Epithelial cell of prostate (primary cell): Measurements from ENCODE around the gene SMPD3.

Experiments
- DNase-seq: peaks from one replicate; pipeline ENCODE4 v3.0.0-alpha.2; 2011; ENCODE audit warnings: low read depth, low spot score
- H3K27ac ChIP-seq: fragments of 450-650 bp; 2 replicates; pipeline ENCODE4 v1.5.1; 2017; ENCODE audit warnings: mild to moderate bottlenecking

SMPD3 gene

GRCh38 chr16:68408967-68409366 lies 39.3 kb downstream of the SMPD3 start:
- DNase-seq, result no peak
- no peak overlapping the region for H3K27ac ChIP-seq

DNA sequence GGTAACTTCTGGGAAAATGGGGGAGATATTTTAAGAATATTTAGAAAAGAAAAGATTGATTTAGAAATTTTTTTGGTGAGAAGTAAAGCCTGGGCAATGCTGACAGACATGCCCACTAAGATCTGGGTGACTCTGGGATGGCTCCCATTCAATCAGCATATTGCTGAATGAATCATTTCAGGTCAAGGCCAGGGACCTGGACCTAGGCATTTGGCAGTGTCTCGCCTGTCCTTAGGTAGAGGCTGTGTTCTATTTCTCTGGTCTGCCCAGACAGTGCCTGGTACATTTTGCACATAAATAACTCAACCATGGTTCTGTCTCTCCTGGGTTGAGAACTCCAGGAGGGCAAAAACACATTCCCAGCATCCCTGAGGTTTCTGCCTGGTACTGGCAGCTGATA lies 39.9 kb downstream of the SMPD3 start:
- no peak for DNase-seq
- no peak overlapping the region for H3K27ac ChIP-seq

GRCh38 chr16:68406458-68407152 lies 41.7 kb downstream of the SMPD3 start:
- H3K27ac ChIP-seq, result no peak overlapping the region
- DNase-seq, result no peak

DNA sequence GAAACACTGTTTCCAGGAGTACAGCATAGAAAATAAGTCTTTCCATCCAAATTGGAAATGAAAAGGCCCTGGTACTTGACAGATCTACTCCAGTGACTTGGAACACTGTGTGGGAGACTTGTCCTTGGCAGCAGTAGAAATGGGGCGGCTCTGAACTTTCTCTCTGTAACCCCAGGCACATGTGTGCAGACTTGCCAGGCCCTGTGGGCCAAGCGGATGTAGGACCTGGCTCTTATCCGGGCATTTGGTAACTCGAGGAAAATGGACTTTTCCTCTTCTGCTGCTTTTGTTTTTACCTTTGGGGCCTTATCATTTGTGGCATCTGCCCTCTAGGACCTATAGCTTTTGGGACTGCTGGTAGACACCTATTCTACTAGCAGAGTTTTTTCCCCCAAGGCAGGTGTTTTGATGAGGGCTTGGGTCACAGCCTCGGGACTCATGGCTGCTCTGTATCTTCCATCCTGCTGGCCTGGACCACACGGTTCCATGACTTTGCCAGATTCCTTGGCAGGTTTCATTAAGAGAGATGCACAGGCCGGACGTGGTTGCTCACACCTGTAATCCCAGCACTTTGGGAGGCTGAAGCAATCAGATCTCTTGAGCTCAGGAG lies 43.5 kb downstream of the SMPD3 start:
- no peak overlapping the region for H3K27ac ChIP-seq
- no peak for DNase-seq

DNA sequence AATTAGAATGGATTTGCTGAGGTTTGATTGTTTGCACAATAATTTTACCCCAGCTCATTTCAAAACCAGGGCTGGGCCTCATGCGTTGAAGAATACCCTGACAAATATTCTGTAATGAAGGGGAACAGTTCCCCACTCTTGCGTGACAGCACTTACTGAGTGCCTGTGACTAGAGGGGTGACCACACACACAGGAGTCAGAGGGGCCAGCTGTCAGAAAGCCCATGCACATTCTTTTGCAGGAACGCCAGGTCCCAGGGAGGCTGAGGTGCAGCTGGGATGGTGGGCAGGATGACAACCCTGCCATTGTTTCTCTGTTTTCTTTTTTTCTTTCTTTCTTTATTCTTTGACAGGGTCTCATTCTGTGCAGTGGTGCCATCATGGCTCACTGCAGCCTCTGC lies 44.6 kb downstream of the SMPD3 start:
- H3K27ac ChIP-seq, result no peak overlapping the region
- DNase-seq, result no peak

DNA sequence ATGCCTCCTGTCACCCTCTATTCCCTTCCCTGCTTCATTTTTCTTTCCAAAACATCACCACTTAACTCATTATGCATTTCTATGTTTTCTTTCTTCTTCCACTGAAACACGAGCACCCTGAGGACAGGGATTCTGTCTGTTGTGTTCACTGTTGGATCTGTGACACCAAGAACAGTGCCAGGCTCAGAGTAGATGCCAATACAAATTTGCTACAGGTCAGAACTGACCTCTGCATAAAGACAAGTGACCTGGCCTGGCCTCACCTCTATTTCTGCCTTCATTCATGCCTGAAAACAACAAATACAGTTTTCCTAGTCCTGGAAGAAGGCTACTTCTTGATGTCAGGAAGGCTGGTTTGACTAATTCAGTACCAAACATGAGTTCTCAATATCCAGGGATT lies 45.1 kb downstream of the SMPD3 start:
- DNase-seq, result no peak

DNA sequence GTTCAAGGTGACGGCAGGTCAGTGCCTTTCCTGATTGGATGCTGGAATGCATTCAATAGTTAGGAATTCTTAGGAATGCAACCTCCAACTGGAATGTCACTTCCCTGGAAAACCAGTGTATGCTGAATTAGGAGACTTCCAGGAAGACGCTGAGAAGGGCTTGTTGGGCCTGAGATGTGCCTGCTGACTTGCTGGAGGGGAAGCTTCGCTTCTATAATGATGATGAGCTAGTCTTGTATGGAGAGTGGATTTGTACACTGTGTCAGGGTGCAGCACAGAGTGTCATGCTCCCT lies 45.6 kb downstream of the SMPD3 start:
- no peak for DNase-seq
- no peak overlapping the region for H3K27ac ChIP-seq

More for the DNA sequence above, 45.1 kb downstream of the SMPD3 start:
- H3K27ac ChIP-seq, result no peak overlapping the region

- no peak for DNase-seq
- H3K27ac ChIP-seq, result no peak overlapping the region
Measured at GRCh38 chr16:68401871-68402747, 46.2 kb downstream of the SMPD3 start.

DNA sequence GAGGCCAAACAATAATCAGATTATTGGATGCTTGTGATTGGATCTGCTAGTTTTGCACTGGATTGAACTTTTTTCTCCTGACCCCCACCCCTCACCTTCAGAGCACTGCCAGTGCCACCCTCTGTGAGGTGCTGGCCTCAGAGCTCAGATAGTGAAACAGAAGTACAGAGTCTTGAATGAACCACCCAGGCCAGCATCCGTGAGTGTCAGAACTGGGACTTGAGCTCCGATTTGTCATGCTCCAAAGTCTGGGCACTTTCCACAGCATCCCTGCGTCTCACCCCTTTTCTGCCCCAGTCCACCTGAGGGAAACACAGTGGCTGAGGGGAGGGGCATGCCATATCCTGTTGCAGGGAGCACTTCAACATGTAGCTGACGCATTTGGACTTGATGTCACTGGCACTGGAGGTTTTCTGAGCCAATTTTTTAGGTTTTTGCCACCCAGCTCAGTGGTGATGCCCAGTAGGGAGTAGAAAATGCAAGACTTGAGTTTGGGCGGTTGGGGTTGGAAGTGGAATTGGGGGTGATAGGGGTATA lies 47.3 kb downstream of the SMPD3 start:
- no peak overlapping the region for H3K27ac ChIP-seq
- no peak for DNase-seq

- no peak overlapping the region for H3K27ac ChIP-seq
- DNase-seq, result no peak
Measured at GRCh38 chr16:68400083-68400923, 48.0 kb downstream of the SMPD3 start.

- H3K27ac ChIP-seq, result no peak overlapping the region
- DNase-seq, result no peak
Measured at GRCh38 chr16:68399456-68399855, 48.9 kb downstream of the SMPD3 start.

DNA sequence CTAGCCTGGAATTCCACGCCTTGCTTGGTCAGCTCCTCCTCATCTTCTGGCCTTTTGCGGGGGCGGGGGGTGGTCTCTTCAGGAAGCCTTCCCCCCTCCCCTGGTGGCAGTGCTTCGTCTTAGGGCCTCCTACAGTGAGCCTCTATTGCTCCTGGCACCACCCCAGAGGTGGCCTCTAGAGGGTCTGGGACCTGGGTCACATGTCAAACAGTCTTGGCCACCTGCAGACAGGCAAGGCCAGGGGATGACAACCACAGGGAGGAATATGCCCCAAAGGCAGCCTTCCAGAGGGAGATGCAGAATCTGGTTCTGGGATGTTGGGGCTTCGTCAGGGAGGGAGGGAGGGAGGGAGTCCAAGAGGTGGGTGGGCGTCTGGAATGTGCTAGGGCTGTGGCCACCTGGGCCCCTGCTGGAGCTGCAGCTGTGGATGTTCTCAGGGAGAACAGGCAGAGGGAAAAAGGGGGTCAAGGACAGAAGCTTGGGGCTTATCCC lies 50.6 kb downstream of the SMPD3 start:
- DNase-seq, result no peak
- no peak overlapping the region for H3K27ac ChIP-seq

- no peak overlapping the region for H3K27ac ChIP-seq
- no peak for DNase-seq
Measured at GRCh38 chr16:68396481-68396880, 51.8 kb downstream of the SMPD3 start.

- no peak for DNase-seq
- no peak overlapping the region for H3K27ac ChIP-seq
Measured at GRCh38 chr16:68395815-68396214, 52.5 kb downstream of the SMPD3 start.

GRCh38 chr16:68395167-68395786 lies 53.0 kb downstream of the SMPD3 start:
- no peak for DNase-seq
- no peak overlapping the region for H3K27ac ChIP-seq

DNA sequence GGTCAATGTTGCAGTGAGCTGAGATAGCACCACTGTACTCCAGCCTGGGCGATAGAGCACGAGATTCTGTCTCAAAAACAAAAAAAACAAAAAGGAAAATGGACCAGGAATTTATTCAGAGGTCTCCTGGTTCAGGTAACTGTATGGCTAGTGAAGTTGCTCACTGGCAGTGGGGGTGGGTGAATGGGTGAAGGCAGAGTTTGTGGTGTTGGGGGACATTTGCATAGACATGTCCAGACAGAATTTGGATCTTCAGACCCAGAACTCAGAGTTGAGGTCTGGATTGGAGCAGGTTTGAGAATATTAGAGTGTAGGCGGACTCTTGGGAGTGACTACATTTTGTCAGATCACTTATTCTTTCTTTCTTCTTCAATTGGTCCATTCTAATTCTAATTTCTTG lies 55.0 kb downstream of the SMPD3 start:
- DNase-seq, result no peak

GRCh38 chr16:68389750-68390371 lies 58.4 kb downstream of the SMPD3 start:
- no peak for DNase-seq
- no peak overlapping the region for H3K27ac ChIP-seq

More for the DNA sequence above, 55.0 kb downstream of the SMPD3 start:
- no peak overlapping the region for H3K27ac ChIP-seq

- H3K27ac ChIP-seq, result no peak overlapping the region
- no peak for DNase-seq
Measured at GRCh38 chr16:68389006-68389405, 59.3 kb downstream of the SMPD3 start.

- DNase-seq, result no peak
- no peak overlapping the region for H3K27ac ChIP-seq
Measured at GRCh38 chr16:68388124-68388523, 60.2 kb downstream of the SMPD3 start.
